Body of pancreas (tissue), 4 donors: ENCODE measurements around the gene PAM.

Experiments
- CTCF ChIP-seq, 7 experiments: fragments of 450-650 bp in 4 of 7; fragments of 200-600 bp in 3 of 7; sonication (generic) in 3 of 7; IDR thresholded peaks; one replicate each; pipeline ENCODE4 v1.5.1; 2016 to 2019; ENCODE audit warnings: antibody characterized with exemption in 7 of 7
- POLR2A ChIP-seq, 3 donors: fragments of 450-650 bp; IDR thresholded peaks; one replicate each; pipeline ENCODE4 v1.6.1; 2016; ENCODE audit warnings: antibody characterized with exemption in 3 of 3, mild to moderate bottlenecking in 2 of 3

DNA sequence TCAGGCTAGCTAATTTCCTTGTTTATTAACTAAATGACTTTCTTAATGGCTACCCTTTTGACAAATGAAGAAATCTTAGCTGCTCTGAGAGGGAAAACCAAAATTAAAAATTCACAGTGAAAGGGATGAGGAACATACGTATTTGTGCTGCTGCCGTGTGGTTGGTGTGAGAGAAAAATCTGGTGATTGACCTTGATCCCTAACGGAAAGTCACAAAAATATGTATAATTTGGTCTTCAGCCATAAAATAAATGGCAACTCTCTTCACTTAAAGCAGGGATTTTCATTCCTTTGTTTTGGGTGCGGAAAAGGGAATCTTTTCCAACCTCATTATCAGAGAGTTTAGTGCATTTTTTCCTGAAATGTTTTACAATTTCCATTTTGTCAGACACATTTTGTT is 40.4 kb downstream of the PAM start:
- TF ChIP-seq CTCF (IDR thresholded peaks at IDR 0.05) (no peak), POLR2A (IDR thresholded peaks at IDR 0.05) (no peak)
